Epithelial cell of proximal tubule (primary cell): ENCODE results near the gene TSPYL6. TPM values are rescaled to one million over a fixed set of nuclear protein-coding genes. Genes with fewer than 3 reads are reported as not detected.

ENCODE experiments used
- DNase-seq: peaks from one replicate; pipeline ENCODE4 v3.0.0-alpha.2; 2011; ENCODE audit warnings: low read depth
- H3K4me3 ChIP-seq: 2 replicates; pipeline ENCODE4 v1.5.1; 2011; ENCODE audit warnings: low read depth, mild to moderate bottlenecking, low read length
- total RNA-seq: library from RNA; depleted of rRNA; stranded (reverse); fragments of >200 nt; gene quantifications from 2 replicates; pipeline ENCODE4 v1.2.3, GENCODE V29; 2015
- TF ChIP-seq, protein P1 (sequence below): conservative IDR thresholded peaks from 2 replicates; pipeline ENCODE4 v1.5.1; 2012; ENCODE audit warnings: low read depth, mild to moderate bottlenecking, low read length

TSPYL6 gene
- total RNA-seq, 1 donor from 2014 or later: not detected

DNA sequence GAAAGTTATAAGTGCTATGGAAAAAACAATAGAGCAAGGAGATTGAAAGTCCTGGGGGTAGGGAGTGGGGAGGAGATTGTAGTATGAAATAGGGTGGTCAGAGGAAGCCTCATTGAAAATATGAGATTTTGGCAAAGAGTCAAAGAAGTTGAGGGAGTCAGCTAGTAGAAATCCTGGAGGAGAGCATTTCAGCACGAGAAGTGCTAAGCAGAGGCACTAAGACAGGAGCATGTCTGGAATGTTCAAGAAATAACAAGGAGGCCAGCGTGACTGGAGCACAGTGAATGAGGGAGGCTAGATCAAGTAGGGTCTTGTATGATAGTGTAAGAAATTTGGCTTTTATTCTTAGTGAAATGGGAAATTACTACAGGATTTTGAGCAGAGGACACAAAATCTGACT lies 2.1 kb upstream of the TSPYL6 start:
- no peak for DNase-seq
- H3K4me3 ChIP-seq: no peak overlapping the region
- TF ChIP-seq, protein P1, sequence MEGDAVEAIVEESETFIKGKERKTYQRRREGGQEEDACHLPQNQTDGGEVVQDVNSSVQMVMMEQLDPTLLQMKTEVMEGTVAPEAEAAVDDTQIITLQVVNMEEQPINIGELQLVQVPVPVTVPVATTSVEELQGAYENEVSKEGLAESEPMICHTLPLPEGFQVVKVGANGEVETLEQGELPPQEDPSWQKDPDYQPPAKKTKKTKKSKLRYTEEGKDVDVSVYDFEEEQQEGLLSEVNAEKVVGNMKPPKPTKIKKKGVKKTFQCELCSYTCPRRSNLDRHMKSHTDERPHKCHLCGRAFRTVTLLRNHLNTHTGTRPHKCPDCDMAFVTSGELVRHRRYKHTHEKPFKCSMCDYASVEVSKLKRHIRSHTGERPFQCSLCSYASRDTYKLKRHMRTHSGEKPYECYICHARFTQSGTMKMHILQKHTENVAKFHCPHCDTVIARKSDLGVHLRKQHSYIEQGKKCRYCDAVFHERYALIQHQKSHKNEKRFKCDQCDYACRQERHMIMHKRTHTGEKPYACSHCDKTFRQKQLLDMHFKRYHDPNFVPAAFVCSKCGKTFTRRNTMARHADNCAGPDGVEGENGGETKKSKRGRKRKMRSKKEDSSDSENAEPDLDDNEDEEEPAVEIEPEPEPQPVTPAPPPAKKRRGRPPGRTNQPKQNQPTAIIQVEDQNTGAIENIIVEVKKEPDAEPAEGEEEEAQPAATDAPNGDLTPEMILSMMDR: no peak

DNA sequence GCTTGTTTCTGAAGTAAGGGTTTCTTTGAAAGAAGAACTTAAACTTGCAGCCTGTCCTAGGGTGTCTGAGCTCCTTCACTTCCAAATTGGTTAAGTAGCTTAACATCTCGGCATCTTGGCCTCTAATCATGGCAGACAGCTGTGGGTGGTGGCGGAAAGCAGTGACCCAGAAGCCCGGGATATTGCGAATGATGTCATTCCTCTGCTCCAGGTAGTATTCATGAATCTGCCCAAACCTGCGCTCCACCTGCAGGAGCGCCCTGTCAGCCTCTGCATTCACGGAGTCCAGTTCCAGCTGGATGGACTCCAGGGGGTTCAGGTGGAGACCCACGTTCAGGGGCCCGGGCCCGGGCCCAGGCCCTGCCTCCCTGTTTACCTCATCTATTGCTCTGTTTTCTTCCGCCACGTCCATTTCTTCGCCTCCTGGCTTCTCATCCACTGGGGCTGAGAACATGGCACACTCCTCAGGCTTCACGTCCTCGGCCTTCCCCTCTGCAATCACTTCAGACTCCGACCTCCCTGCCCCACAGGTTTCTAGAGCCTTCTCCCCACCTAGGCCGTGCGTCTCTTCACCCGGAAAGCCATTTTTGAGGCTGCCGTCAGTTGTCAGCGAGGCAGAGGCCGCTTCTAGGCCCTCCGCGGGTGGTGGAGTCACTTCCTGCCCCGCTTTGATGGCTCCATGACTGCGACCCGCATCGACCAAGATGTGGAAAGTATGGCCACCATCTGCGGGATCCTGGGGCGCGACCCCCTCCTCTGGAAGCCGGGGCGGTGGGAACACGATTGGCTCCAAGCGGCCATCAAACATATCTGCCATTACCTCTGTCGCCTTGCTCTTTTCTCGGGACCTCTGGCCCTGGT lies 569 bp downstream of the TSPYL6 start:
- H3K4me3 ChIP-seq: no peak overlapping the region
- no peak for DNase-seq
- TF ChIP-seq, protein P1: no peak

DNA sequence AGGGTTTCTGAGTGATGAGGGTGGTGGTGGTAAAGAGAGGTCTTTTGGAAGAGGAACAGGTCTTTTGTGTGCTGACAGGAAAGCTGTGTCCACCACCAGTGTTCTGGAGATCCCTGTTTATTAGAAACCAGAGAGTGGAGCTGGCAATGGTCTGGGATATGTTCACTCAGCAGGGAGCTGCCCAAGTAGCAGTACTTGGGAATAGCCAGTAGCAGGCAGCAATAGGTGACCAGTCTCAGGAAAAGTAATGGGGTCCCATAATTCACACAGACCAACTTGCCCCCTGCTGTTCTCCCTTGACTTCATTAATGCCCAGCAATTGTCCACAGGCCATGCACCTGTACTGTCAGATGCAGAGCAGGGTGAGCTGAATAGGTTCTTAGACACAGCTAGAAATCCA lies 1.8 kb downstream of the TSPYL6 start:
- DNase-seq: no peak
- H3K4me3 ChIP-seq: no peak overlapping the region
- TF ChIP-seq, protein P1: no peak

DNA sequence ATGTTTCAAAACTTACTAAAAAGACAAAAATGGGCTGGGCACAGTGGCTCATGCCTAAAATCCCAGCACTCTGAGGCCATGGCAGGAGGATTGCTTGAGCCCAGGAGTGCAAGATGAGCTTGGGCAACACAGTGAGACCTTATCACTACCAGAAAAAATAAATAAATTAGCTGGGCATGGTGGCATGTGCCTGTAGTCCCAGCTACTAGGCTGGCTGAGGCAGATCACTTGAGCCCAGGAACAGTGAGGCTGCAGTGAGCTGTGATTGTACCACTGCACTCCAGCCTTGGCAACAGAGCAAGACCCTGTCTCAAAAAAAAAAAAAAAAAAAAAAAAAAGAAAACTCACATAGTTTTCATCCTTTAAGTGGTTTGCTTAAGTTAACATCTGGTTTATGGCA lies 6.4 kb downstream of the TSPYL6 start:
- no peak for DNase-seq
- H3K4me3 ChIP-seq: no peak overlapping the region
- TF ChIP-seq, protein P1: no peak

DNA sequence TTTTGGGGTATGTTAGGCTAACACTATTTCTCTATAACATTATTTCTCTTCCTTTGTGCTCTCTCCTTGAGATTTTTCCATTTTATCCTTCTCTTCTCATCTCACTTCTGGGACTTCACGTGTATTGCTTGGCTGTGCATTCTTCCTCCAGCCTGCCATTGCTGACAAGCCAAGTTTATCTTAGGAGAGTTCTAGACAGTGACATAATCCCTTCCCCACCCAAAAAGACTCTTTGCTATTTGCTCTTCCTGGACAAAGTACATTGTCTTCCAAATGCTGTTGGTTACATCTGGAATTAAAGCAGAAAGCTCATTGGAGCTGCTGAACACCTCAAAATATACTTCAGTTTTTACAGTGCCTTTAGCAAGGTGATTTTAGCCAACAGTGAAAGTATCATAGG lies 8.9 kb downstream of the TSPYL6 start:
- no peak overlapping the region for H3K4me3 ChIP-seq
- DNase-seq: no peak
- TF ChIP-seq, protein P1: no peak

DNA sequence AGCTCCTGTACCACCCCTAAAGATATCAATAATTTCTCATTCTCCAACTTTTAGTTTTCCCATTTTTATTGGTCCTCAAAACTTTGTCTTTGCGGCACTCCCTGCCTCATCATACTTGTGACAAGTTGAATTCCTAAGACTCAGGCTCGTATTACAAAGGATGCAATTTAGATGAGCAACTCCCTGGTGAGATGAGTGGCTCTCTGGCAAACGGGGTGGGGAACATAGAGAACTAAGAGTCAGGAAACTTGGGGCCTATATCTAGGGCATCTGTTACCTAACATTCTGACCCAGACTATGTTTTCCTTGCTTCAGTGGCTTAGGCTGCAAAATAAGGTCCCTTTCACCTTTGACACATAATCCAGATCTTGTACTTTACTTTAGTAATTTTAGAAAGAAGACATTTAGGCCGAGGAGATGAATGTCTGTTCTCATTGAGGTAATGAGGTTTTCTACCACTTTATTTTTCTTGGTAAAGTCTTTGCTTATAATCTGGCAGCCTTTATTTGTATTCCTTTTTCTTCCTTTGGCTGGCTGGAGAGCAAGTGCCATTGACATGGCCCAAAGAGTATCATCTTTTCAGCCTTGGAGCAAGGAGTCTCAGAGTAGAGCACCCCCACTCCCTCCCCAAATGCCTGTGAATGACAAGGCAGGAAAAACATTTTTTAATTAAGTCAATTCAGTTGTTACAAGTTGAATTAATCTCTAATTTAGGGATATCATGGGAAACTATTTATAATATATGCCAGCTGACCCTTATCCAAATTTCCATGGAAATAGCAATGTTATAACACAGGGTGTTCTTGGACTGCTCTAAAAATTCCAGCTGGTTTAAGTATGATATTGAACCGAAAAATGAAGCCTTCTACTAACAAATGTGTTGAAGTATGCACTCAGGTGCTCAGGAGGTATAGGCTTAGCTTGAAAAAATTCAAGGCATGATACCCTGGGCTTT lies 15.2 kb downstream of the TSPYL6 start:
- no peak for DNase-seq

More for the DNA sequence above, 15.2 kb downstream of the TSPYL6 start:
- TF ChIP-seq, protein P1: no peak
- no peak overlapping the region for H3K4me3 ChIP-seq
